Measurements from ENCODE around the gene MBD3L4. TPM values are rescaled to one million over a fixed set of nuclear protein-coding genes. Genes with fewer than 3 reads are reported as not detected.
A peak's percentile ranks its signal among the peaks of the same experiment; 100 is the strongest.
"Not testable (repeated sequence)": the region's sequence is repeated elsewhere in the genome, so short reads cannot be mapped to it uniquely, and the experiment has no call there.

The MBD3L4 gene
- total and polyA plus RNA-seq, 5 donors from 2014 or later: not detected

- H3K4me3 Mint-ChIP-seq; H3K27ac ChIP-seq (ENCODE audit: insufficient read depth, low read length, poor library complexity, severe bottlenecking); H3K36me3 ChIP-seq (ENCODE audit: control insufficient read depth, insufficient read depth, low read length); H3K27me3 ChIP-seq (ENCODE audit: control insufficient read depth, insufficient read depth, low read length); ATAC-seq (ENCODE audit: low read depth in 2 of 2); H3K4me1 ChIP-seq (ENCODE audit: control insufficient read depth, insufficient read depth, low read length, poor library complexity, severe bottlenecking); H3K27ac Mint-ChIP-seq; H3K9me3 Mint-ChIP-seq; H3K36me3 Mint-ChIP-seq; DNase-seq; H3K9me3 ChIP-seq (ENCODE audit: control insufficient read depth in 2 of 2, low read length in 2 of 2); H3K4me1 Mint-ChIP-seq; H3K4me3 ChIP-seq (ENCODE audit: low read depth, low read length); H3K27me3 Mint-ChIP-seq: not testable (repeated sequence)
Observed at GRCh38 chr19:7059977-7060376, 20.0 kb upstream of the MBD3L4 start.

GRCh38 chr19:7058576-7058975 is 18.6 kb upstream of the MBD3L4 start, which contains the start of gene MBD3L3:
Gene MBD3L3, minus strand, starts transcription at chr19:7058676. Its CDS starts 71 bp downstream, at chr19:7058605.
- H3K4me3 Mint-ChIP-seq; H3K4me3 ChIP-seq (ENCODE audit: low read depth, low read length); H3K27me3 Mint-ChIP-seq; ATAC-seq (ENCODE audit: low read depth in 2 of 2); H3K36me3 ChIP-seq (ENCODE audit: control insufficient read depth, insufficient read depth, low read length); H3K27me3 ChIP-seq (ENCODE audit: control insufficient read depth, insufficient read depth, low read length); H3K27ac Mint-ChIP-seq; H3K27ac ChIP-seq (ENCODE audit: insufficient read depth, low read length, poor library complexity, severe bottlenecking); H3K4me1 Mint-ChIP-seq; H3K36me3 Mint-ChIP-seq; H3K9me3 Mint-ChIP-seq; H3K4me1 ChIP-seq (ENCODE audit: control insufficient read depth, insufficient read depth, low read length, poor library complexity, severe bottlenecking); DNase-seq; H3K9me3 ChIP-seq (ENCODE audit: control insufficient read depth in 2 of 2, low read length in 2 of 2): not testable (repeated sequence)

GRCh38 chr19:7056371-7056770 is 16.4 kb upstream of the MBD3L4 start:
- not testable (repeated sequence) for H3K36me3 ChIP-seq (ENCODE audit: control insufficient read depth, insufficient read depth, low read length); DNase-seq; H3K4me1 ChIP-seq (ENCODE audit: control insufficient read depth, insufficient read depth, low read length, poor library complexity, severe bottlenecking); H3K4me3 ChIP-seq (ENCODE audit: low read depth, low read length); H3K4me1 Mint-ChIP-seq; H3K9me3 ChIP-seq (ENCODE audit: control insufficient read depth in 2 of 2, low read length in 2 of 2); H3K27ac Mint-ChIP-seq; H3K27me3 Mint-ChIP-seq; H3K9me3 Mint-ChIP-seq; H3K27me3 ChIP-seq (ENCODE audit: control insufficient read depth, insufficient read depth, low read length); ATAC-seq (ENCODE audit: low read depth in 2 of 2); H3K4me3 Mint-ChIP-seq; H3K36me3 Mint-ChIP-seq; H3K27ac ChIP-seq (ENCODE audit: insufficient read depth, low read length, poor library complexity, severe bottlenecking)

GRCh38 chr19:7055679-7056078 is 15.7 kb upstream of the MBD3L4 start:
- not testable (repeated sequence) for H3K4me1 ChIP-seq (ENCODE audit: control insufficient read depth, insufficient read depth, low read length, poor library complexity, severe bottlenecking); H3K4me1 Mint-ChIP-seq; H3K27ac Mint-ChIP-seq; H3K4me3 ChIP-seq (ENCODE audit: low read depth, low read length); H3K9me3 Mint-ChIP-seq; H3K27ac ChIP-seq (ENCODE audit: insufficient read depth, low read length, poor library complexity, severe bottlenecking); H3K9me3 ChIP-seq (ENCODE audit: control insufficient read depth in 2 of 2, low read length in 2 of 2); H3K36me3 Mint-ChIP-seq; DNase-seq; H3K36me3 ChIP-seq (ENCODE audit: control insufficient read depth, insufficient read depth, low read length); H3K27me3 Mint-ChIP-seq; H3K4me3 Mint-ChIP-seq; H3K27me3 ChIP-seq (ENCODE audit: control insufficient read depth, insufficient read depth, low read length); ATAC-seq (ENCODE audit: low read depth in 2 of 2)

- not testable (repeated sequence) for ATAC-seq (ENCODE audit: low read depth in 2 of 2); H3K36me3 ChIP-seq (ENCODE audit: control insufficient read depth, insufficient read depth, low read length); H3K4me3 Mint-ChIP-seq; H3K4me1 Mint-ChIP-seq; H3K4me3 ChIP-seq (ENCODE audit: low read depth, low read length); H3K9me3 Mint-ChIP-seq; H3K27ac Mint-ChIP-seq; H3K27me3 ChIP-seq (ENCODE audit: control insufficient read depth, insufficient read depth, low read length); H3K9me3 ChIP-seq (ENCODE audit: control insufficient read depth in 2 of 2, low read length in 2 of 2); H3K27ac ChIP-seq (ENCODE audit: insufficient read depth, low read length, poor library complexity, severe bottlenecking); H3K4me1 ChIP-seq (ENCODE audit: control insufficient read depth, insufficient read depth, low read length, poor library complexity, severe bottlenecking); H3K27me3 Mint-ChIP-seq; H3K36me3 Mint-ChIP-seq
- peak in 1 of 3 donors; percentile 2 for DNase-seq
Observed at GRCh38 chr19:7054635-7055368, 14.8 kb upstream of the MBD3L4 start.

- H3K36me3 ChIP-seq (ENCODE audit: control insufficient read depth, insufficient read depth, low read length); H3K27me3 ChIP-seq (ENCODE audit: control insufficient read depth, insufficient read depth, low read length); H3K27ac Mint-ChIP-seq; H3K36me3 Mint-ChIP-seq; ATAC-seq (ENCODE audit: low read depth in 2 of 2); H3K4me1 ChIP-seq (ENCODE audit: control insufficient read depth, insufficient read depth, low read length, poor library complexity, severe bottlenecking); H3K4me3 ChIP-seq (ENCODE audit: low read depth, low read length); H3K4me1 Mint-ChIP-seq; H3K27me3 Mint-ChIP-seq; H3K9me3 Mint-ChIP-seq; DNase-seq; H3K9me3 ChIP-seq (ENCODE audit: control insufficient read depth in 2 of 2, low read length in 2 of 2); H3K4me3 Mint-ChIP-seq; H3K27ac ChIP-seq (ENCODE audit: insufficient read depth, low read length, poor library complexity, severe bottlenecking): not testable (repeated sequence)
Observed at GRCh38 chr19:7052896-7053295, 12.9 kb upstream of the MBD3L4 start.

GRCh38 chr19:7051421-7051820 is 11.4 kb upstream of the MBD3L4 start:
- not testable (repeated sequence) for DNase-seq; H3K4me3 ChIP-seq (ENCODE audit: low read depth, low read length); H3K27me3 Mint-ChIP-seq; H3K27ac Mint-ChIP-seq; ATAC-seq (ENCODE audit: low read depth in 2 of 2); H3K9me3 ChIP-seq (ENCODE audit: control insufficient read depth in 2 of 2, low read length in 2 of 2); H3K36me3 Mint-ChIP-seq; H3K4me3 Mint-ChIP-seq; H3K9me3 Mint-ChIP-seq; H3K4me1 Mint-ChIP-seq; H3K27me3 ChIP-seq (ENCODE audit: control insufficient read depth, insufficient read depth, low read length); H3K27ac ChIP-seq (ENCODE audit: insufficient read depth, low read length, poor library complexity, severe bottlenecking); H3K4me1 ChIP-seq (ENCODE audit: control insufficient read depth, insufficient read depth, low read length, poor library complexity, severe bottlenecking); H3K36me3 ChIP-seq (ENCODE audit: control insufficient read depth, insufficient read depth, low read length)

- not testable (repeated sequence) for H3K4me1 Mint-ChIP-seq; H3K4me3 ChIP-seq (ENCODE audit: low read depth, low read length); H3K9me3 ChIP-seq (ENCODE audit: control insufficient read depth in 2 of 2, low read length in 2 of 2); H3K27ac ChIP-seq (ENCODE audit: insufficient read depth, low read length, poor library complexity, severe bottlenecking); H3K4me1 ChIP-seq (ENCODE audit: control insufficient read depth, insufficient read depth, low read length, poor library complexity, severe bottlenecking); H3K27me3 Mint-ChIP-seq; H3K36me3 Mint-ChIP-seq; H3K9me3 Mint-ChIP-seq; H3K4me3 Mint-ChIP-seq; H3K36me3 ChIP-seq (ENCODE audit: control insufficient read depth, insufficient read depth, low read length); H3K27ac Mint-ChIP-seq; ATAC-seq (ENCODE audit: low read depth in 2 of 2); DNase-seq; H3K27me3 ChIP-seq (ENCODE audit: control insufficient read depth, insufficient read depth, low read length)
Observed at GRCh38 chr19:7049021-7049420, 9.0 kb upstream of the MBD3L4 start, which contains the start of gene MBD3L2. Gene MBD3L2, plus strand, starts transcription at chr19:7049321. Its CDS starts 53 bp downstream, at chr19:7049374.

All from CD4-positive, CD25-positive, alpha-beta regulatory T cell (primary cell).